Astrocyte of the spinal cord (primary cell): ENCODE measurements around the gene IGFBP2.

Experiments used
- DNase-seq: peaks from one replicate; pipeline ENCODE4 v3.0.0; 2011; ENCODE audit warnings: low read depth, low spot score
- H3K4me3 ChIP-seq: 2 replicates; pipeline ENCODE4 v1.5.1; 2011; ENCODE audit warnings: low read depth, mild to moderate bottlenecking, low read length, moderate library complexity
- in situ Hi-C: cut with HindIII; loops from 2 replicates; pipeline ENCODE4 v1.10.0; 2017; ENCODE audit warnings: low sequenced_read_pairs
- TF ChIP-seq, protein P1 (sequence below): IDR thresholded peaks from 2 replicates; pipeline ENCODE4 v1.5.1; 2012; ENCODE audit warnings: low read depth, mild to moderate bottlenecking, low read length, inconsistent platforms

The IGFBP2 gene

DNA sequence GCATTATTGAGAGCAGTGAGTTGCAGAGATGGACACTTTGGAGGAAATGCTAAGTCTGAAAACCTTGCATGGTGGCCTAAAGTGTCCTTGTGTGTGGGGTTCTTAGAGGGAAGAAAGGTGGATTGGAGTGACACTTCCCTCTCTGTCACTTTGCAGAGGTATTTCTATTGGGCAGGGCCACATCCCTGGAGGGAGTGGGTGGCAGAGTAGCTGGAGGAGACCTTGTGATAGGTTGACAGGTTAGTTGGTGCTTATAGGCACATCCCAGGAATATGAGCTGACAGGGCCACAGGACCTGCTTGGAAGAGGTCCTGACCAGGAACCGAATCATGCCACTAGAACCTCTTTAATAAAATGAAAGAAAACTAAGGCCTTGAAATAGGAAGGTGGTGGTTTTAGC lies 63.1 kb downstream of the IGFBP2 start:
- DNase-seq = no peak
- H3K4me3 ChIP-seq = no peak overlapping the region
- TF ChIP-seq, protein P1, sequence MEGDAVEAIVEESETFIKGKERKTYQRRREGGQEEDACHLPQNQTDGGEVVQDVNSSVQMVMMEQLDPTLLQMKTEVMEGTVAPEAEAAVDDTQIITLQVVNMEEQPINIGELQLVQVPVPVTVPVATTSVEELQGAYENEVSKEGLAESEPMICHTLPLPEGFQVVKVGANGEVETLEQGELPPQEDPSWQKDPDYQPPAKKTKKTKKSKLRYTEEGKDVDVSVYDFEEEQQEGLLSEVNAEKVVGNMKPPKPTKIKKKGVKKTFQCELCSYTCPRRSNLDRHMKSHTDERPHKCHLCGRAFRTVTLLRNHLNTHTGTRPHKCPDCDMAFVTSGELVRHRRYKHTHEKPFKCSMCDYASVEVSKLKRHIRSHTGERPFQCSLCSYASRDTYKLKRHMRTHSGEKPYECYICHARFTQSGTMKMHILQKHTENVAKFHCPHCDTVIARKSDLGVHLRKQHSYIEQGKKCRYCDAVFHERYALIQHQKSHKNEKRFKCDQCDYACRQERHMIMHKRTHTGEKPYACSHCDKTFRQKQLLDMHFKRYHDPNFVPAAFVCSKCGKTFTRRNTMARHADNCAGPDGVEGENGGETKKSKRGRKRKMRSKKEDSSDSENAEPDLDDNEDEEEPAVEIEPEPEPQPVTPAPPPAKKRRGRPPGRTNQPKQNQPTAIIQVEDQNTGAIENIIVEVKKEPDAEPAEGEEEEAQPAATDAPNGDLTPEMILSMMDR = no peak
- in situ Hi-C loops = no loop called here

- TF ChIP-seq, protein P1 = peak; percentile 74
- H3K4me3 ChIP-seq = no peak overlapping the region
- in situ Hi-C loops = no loop called here
- DNase-seq = peak; percentile 69
Observed at GRCh38 chr2:216696751-216697560, 63.7 kb downstream of the IGFBP2 start.

DNA sequence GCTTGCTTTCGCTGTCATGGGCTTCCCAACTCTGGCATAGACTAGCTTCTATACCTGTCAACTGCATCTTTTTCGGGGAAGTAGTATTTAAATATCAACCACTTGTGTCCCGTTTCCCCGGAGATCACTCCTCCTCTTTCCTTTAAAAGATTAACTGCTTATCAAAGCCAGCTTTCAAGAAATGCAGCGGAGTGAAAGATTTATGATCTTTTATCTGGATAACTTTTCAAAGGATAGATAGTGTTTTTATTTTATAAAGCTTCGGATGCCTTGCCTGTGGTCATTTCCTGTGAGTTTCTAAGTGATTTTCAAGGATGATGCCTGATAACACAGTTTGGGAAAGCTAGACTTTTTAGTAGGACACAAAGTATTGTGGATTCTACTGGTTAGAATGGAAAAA lies 65.1 kb downstream of the IGFBP2 start:
- H3K4me3 ChIP-seq = no peak overlapping the region
- in situ Hi-C loops = no loop called here
- TF ChIP-seq, protein P1 = no peak
- no peak for DNase-seq

- no peak overlapping the region for H3K4me3 ChIP-seq
- TF ChIP-seq, protein P1 = peak; percentile 73
- peak; percentile 76 for DNase-seq
- in situ Hi-C loops = no loop called here
Observed at GRCh38 chr2:216698895-216699294, 65.7 kb downstream of the IGFBP2 start.

GRCh38 chr2:216700088-216700567 lies 66.9 kb downstream of the IGFBP2 start:
- DNase-seq = no peak
- no peak overlapping the region for H3K4me3 ChIP-seq
- TF ChIP-seq, protein P1 = no peak
- in situ Hi-C loops = no loop called here

GRCh38 chr2:216700781-216701180 lies 67.6 kb downstream of the IGFBP2 start:
- no peak for DNase-seq
- TF ChIP-seq, protein P1 = no peak
- in situ Hi-C loops = no loop called here
- H3K4me3 ChIP-seq = no peak overlapping the region
